Muscle of leg (tissue), 11 donors: ENCODE data around the gene ADAMTS10. TPM values are rescaled to one million over a fixed set of nuclear protein-coding genes. Genes with fewer than 3 reads are reported as not detected.
A peak's percentile ranks its signal among the peaks of the same experiment; 100 is the strongest.

Experiments
- DNase-seq: peaks from one replicate; pipeline ENCODE4 v3.0.0; 2013
- H3K27ac ChIP-seq: one replicate; pipeline ENCODE4 v1.5.1; 2013; ENCODE audit warnings: mild to moderate bottlenecking, low read length, control low read depth
- H3K27me3 ChIP-seq: one replicate; pipeline ENCODE4 v1.6.1; 2013; ENCODE audit warnings: low read length; ENCODE audit not compliant: control insufficient read depth, insufficient read depth
- H3K36me3 ChIP-seq: one replicate; pipeline ENCODE4 v1.6.1; 2013; ENCODE audit warnings: low read length; ENCODE audit not compliant: control insufficient read depth, insufficient read depth
- H3K4me1 ChIP-seq: one replicate; pipeline ENCODE4 v1.6.1; 2013; ENCODE audit warnings: low read length; ENCODE audit not compliant: control insufficient read depth, insufficient read depth
- H3K4me3 ChIP-seq: one replicate; pipeline ENCODE4 v1.5.1; 2013; ENCODE audit warnings: low read length, control low read depth
- H3K9me3 ChIP-seq: replicated peaks from 2 replicates; pipeline ENCODE4 v1.6.1; 2013; ENCODE audit warnings: low read depth, low read length; ENCODE audit not compliant: control insufficient read depth
- WGBS: methylation state at CpG from one replicate; pipeline ENCODE4 v1.1.5; 2013; ENCODE audit warnings: missing lambda C conversion rate; ENCODE audit not compliant: insufficient coverage; 5-methylcytosine and 5-hydroxymethylcytosine counted together
- polyA plus RNA-seq, 8 donors: library from polyadenylated mRNA; unstranded; fragments of 120-200 nt; gene quantifications; one replicate each; pipeline versions ENCODE4 v1.2.1 to v1.2.3, GENCODE V29; 2013; ENCODE audit warnings: inconsistent platforms in 1 of 8, low replicate concordance in 1 of 8; ENCODE audit not compliant: insufficient read length in 8 of 8, insufficient read depth in 1 of 8
- total RNA-seq: library from RNA; stranded (reverse); fragments of 120-200 nt; gene quantifications from one replicate; pipeline ENCODE4 v1.2.4, GENCODE V29; 2013

Gene ADAMTS10
- total and polyA plus RNA-seq, 9 donors: 25.2 to 40.4 (median 32.2) TPM

GRCh38 chr19:8596168-8596567, 14.3 kb downstream of the ADAMTS10 start:
- no peak overlapping the region for H3K4me3 ChIP-seq
- H3K27ac ChIP-seq: no peak overlapping the region
- H3K36me3 ChIP-seq: peaks cover 24% of the 10 kb centered on the region
- peaks cover 15% of the 10 kb centered on the region for H3K4me1 ChIP-seq
- no peak for DNase-seq
- H3K27me3 ChIP-seq: peaks cover 8% of the 10 kb centered on the region
- peaks cover 7% of the 10 kb centered on the region for H3K9me3 ChIP-seq
- 81% methylated on average over 12 of the region's 23 CpGs for WGBS

GRCh38 chr19:8595651-8596050, 14.9 kb downstream of the ADAMTS10 start:
- 75% methylated on average over 13 of the region's 15 CpGs for WGBS
- Histone ChIP-seq H3K27me3 (peaks cover 8% of the 10 kb centered on the region), H3K36me3 (peaks cover 19% of the 10 kb centered on the region), H3K4me1 (peaks cover 15% of the 10 kb centered on the region), H3K27ac (no peak overlapping the region), H3K4me3 (no peak overlapping the region), H3K9me3 (peaks cover 7% of the 10 kb centered on the region)
- no peak for DNase-seq

- H3K27ac ChIP-seq: no peak overlapping the region
- H3K27me3 ChIP-seq: peaks cover 8% of the 10 kb centered on the region
- no peak for DNase-seq
- 100% methylated on average over 2 of the region's 2 CpGs for WGBS
- H3K4me1 ChIP-seq: peaks cover 15% of the 10 kb centered on the region
- no peak overlapping the region for H3K4me3 ChIP-seq
- H3K9me3 ChIP-seq: peaks cover 7% of the 10 kb centered on the region
- H3K36me3 ChIP-seq: peaks cover 21% of the 10 kb centered on the region
Observed at GRCh38 chr19:8593931-8594330, 16.6 kb downstream of the ADAMTS10 start.

GRCh38 chr19:8592231-8593009, 18.1 kb downstream of the ADAMTS10 start:
- H3K9me3 ChIP-seq: peaks cover 7% of the 10 kb centered on the region
- H3K4me1 ChIP-seq: peaks cover 15% of the 10 kb centered on the region
- whole genome bisulfite sequencing: under 1% methylated on average over 52 of the region's 55 CpGs
- peak overlapping the region; percentile 26 for H3K4me3 ChIP-seq
- peaks cover 21% of the 10 kb centered on the region for H3K36me3 ChIP-seq
- peak overlapping the region; percentile 29 for H3K27ac ChIP-seq
- peak; percentile 95 for DNase-seq
- H3K27me3 ChIP-seq: peaks cover 8% of the 10 kb centered on the region

- Histone ChIP-seq H3K36me3 (peaks cover 18% of the 10 kb centered on the region), H3K4me1 (peaks cover 15% of the 10 kb centered on the region), H3K9me3 (peaks cover 7% of the 10 kb centered on the region), H3K4me3 (no peak overlapping the region), H3K27me3 (peaks cover 8% of the 10 kb centered on the region), H3K27ac (no peak overlapping the region)
- DNase-seq: no peak
- 88% methylated on average over 21 of the region's 32 CpGs for WGBS
Observed at GRCh38 chr19:8589177-8589714, 21.3 kb downstream of the ADAMTS10 start.

GRCh38 chr19:8585894-8586750, 24.4 kb downstream of the ADAMTS10 start:
- peaks cover 22% of the 10 kb centered on the region for H3K36me3 ChIP-seq
- no peak overlapping the region for H3K27ac ChIP-seq
- no peak overlapping the region for H3K4me3 ChIP-seq
- H3K4me1 ChIP-seq: no peaks in the 10 kb centered on the region
- no peak for DNase-seq
- no peaks in the 10 kb centered on the region for H3K9me3 ChIP-seq
- no peaks in the 10 kb centered on the region for H3K27me3 ChIP-seq
- 65% methylated on average over 25 of the region's 34 CpGs for WGBS

- H3K4me3 ChIP-seq: no peak overlapping the region
- H3K27me3 ChIP-seq: no peaks in the 10 kb centered on the region
- 73% methylated on average over 60 of the region's 71 CpGs for WGBS
- DNase-seq: no peak
- H3K27ac ChIP-seq: no peak overlapping the region
- H3K9me3 ChIP-seq: no peaks in the 10 kb centered on the region
- H3K4me1 ChIP-seq: peaks cover 4% of the 10 kb centered on the region
- peaks cover 22% of the 10 kb centered on the region for H3K36me3 ChIP-seq
Observed at GRCh38 chr19:8584965-8585893, 25.3 kb downstream of the ADAMTS10 start.

GRCh38 chr19:8580710-8581281, 29.7 kb downstream of the ADAMTS10 start:
- under 1% methylated on average over 17 of the region's 21 CpGs for WGBS

GRCh38 chr19:8578642-8579265, 31.8 kb downstream of the ADAMTS10 start:
- no peak overlapping the region for H3K4me3 ChIP-seq
- peaks cover 4% of the 10 kb centered on the region for H3K36me3 ChIP-seq
- peaks cover 8% of the 10 kb centered on the region for H3K4me1 ChIP-seq
- peaks cover 13% of the 10 kb centered on the region for H3K27me3 ChIP-seq
- H3K9me3 ChIP-seq: no peaks in the 10 kb centered on the region
- peak; percentile 81 for DNase-seq
- no peak overlapping the region for H3K27ac ChIP-seq
- 27% methylated on average over 13 of the region's 17 CpGs for WGBS

More at GRCh38 chr19:8580710-8581281, 29.7 kb downstream of the ADAMTS10 start:
- peaks cover 11% of the 10 kb centered on the region for H3K27me3 ChIP-seq
- H3K36me3 ChIP-seq: peaks cover 4% of the 10 kb centered on the region
- DNase-seq: peak; percentile 88
- H3K9me3 ChIP-seq: no peaks in the 10 kb centered on the region
- no peak overlapping the region for H3K27ac ChIP-seq
- no peak overlapping the region for H3K4me3 ChIP-seq
- H3K4me1 ChIP-seq: peaks cover 8% of the 10 kb centered on the region
